ENCODE data around the gene SLC35F3.

The SLC35F3 gene

DNA sequence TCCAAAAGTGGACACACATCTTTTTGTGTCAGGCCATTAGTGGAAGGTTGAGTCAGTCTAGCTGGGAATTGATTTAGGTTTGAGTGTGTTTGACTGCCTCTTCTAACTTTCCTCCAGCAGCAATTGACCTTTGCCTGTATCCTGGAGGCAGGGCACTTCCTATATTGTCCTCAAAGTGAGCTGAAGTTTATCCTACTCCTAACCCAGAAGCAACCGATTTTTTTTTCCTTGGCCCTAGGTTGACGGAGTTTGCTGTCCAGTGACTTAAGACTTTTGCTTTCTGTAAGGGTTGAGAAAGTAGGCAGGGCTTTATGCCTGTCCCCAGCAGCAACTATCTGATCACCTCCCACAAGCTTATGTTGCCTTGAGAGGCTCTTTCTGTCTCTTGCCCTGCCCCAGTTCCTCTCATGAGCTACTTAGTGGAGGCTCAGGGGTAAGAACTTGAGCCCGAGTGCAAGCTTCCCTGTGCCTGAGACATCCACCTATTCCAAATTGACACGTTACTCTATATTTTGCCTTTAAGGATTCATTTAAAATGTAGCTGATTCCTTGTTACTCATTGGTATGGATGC, 30.9 kb downstream of the SLC35F3 start:
- TF ChIP-seq, protein P1, sequence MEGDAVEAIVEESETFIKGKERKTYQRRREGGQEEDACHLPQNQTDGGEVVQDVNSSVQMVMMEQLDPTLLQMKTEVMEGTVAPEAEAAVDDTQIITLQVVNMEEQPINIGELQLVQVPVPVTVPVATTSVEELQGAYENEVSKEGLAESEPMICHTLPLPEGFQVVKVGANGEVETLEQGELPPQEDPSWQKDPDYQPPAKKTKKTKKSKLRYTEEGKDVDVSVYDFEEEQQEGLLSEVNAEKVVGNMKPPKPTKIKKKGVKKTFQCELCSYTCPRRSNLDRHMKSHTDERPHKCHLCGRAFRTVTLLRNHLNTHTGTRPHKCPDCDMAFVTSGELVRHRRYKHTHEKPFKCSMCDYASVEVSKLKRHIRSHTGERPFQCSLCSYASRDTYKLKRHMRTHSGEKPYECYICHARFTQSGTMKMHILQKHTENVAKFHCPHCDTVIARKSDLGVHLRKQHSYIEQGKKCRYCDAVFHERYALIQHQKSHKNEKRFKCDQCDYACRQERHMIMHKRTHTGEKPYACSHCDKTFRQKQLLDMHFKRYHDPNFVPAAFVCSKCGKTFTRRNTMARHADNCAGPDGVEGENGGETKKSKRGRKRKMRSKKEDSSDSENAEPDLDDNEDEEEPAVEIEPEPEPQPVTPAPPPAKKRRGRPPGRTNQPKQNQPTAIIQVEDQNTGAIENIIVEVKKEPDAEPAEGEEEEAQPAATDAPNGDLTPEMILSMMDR (IDR thresholded peaks at IDR 0.05; ENCODE audit: low read depth, low read length, poor library complexity, severe bottlenecking): no peak
- no peak for TF ChIP-seq EZH2phosphoT487 (IDR thresholded peaks at IDR 0.05; ENCODE audit: borderline replicate concordance, low read length)
- H3K9me2 ChIP-seq (replicated peaks; ENCODE audit: control insufficient read depth, low read length): no peaks in the 10 kb centered on the region
- no peaks in the 10 kb centered on the region for H3K27me3 ChIP-seq (ENCODE audit: control insufficient read depth, low read length)

DNA sequence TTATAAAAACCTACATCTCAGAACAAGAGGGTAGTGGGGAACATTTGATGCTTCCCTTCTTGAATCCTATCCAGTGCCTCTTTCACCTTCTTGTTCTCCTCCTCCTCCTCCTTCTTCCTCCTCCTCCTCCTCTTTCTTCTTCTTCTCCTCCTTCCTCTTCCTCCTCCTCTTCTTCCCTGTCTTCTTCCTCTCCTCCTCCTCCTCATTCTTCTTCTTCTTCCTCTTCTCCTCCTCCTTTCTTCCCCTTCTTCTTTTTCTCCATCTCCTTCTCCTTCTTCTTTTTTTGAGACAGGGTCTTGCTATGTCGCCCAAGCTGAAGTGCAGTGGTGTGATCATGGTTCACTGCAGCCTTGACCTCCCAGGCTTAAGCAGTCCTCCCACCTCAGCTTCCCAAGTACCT, 31.9 kb downstream of the SLC35F3 start:
- Histone ChIP-seq H3K4me3 (ENCODE audit: low read length) (no peak overlapping the region), H3K27me3 (ENCODE audit: control insufficient read depth, low read length) (no peaks in the 10 kb centered on the region), H3F3A (ENCODE audit: control insufficient read depth, insufficient read depth) (no peaks in the 10 kb centered on the region), H4K20me1 (ENCODE audit: control insufficient read depth, insufficient read depth, low read depth, low read length) (no peaks in the 10 kb centered on the region), H3K4me1 (ENCODE audit: control insufficient read depth, low read length) (no peaks in the 10 kb centered on the region), H3K9me3 (ENCODE audit: control insufficient read depth, insufficient read depth, low read length) (no peaks in the 10 kb centered on the region), H3K36me3 (ENCODE audit: control insufficient read depth, low read length) (no peaks in the 10 kb centered on the region), H3K4me2 (ENCODE audit: low read length) (no peak overlapping the region), H3K27ac (ENCODE audit: low read depth, low read length) (no peak overlapping the region), H3K79me2 (ENCODE audit: control insufficient read depth, low read length) (no peaks in the 10 kb centered on the region), H3K9me2 (replicated peaks; ENCODE audit: control insufficient read depth, low read length) (no peaks in the 10 kb centered on the region)
- TF ChIP-seq EZH2phosphoT487 (IDR thresholded peaks at IDR 0.05; ENCODE audit: borderline replicate concordance, low read length): no peak
- TF ChIP-seq, protein P1 (IDR thresholded peaks at IDR 0.05; ENCODE audit: low read depth, low read length, poor library complexity, severe bottlenecking): no peak

More for the DNA sequence above, 30.9 kb downstream of the SLC35F3 start:
- Histone ChIP-seq H3K4me2 (ENCODE audit: low read length) (no peak overlapping the region), H3K27ac (ENCODE audit: low read depth, low read length) (no peak overlapping the region), H3K4me3 (ENCODE audit: low read length) (no peak overlapping the region), H3F3A (ENCODE audit: control insufficient read depth, insufficient read depth) (no peaks in the 10 kb centered on the region), H3K4me1 (ENCODE audit: control insufficient read depth, low read length) (no peaks in the 10 kb centered on the region), H3K79me2 (ENCODE audit: control insufficient read depth, low read length) (no peaks in the 10 kb centered on the region), H3K9me3 (ENCODE audit: control insufficient read depth, insufficient read depth, low read length) (no peaks in the 10 kb centered on the region), H4K20me1 (ENCODE audit: control insufficient read depth, insufficient read depth, low read depth, low read length) (no peaks in the 10 kb centered on the region), H3K36me3 (ENCODE audit: control insufficient read depth, low read length) (no peaks in the 10 kb centered on the region)

DNA sequence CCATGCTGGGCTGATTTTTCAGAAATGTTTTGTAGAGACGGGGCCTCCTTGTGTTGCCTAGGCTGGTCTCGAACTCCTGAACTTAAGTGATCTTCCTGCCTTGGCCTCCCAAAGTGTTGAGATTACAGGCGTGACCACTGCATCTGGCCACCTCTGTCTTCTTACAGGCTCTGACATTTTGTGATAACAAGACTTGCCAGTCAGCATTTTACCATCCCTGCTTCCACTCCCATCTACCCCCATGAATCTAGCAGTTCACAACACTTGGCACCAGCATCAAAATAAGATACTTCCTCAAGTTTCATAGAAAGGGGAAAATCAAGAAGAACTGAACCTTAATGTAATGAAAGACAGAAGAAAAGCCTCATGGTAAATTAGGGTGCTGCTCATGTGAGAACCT, 32.4 kb downstream of the SLC35F3 start:
- no peaks in the 10 kb centered on the region for H3K27me3 ChIP-seq (ENCODE audit: control insufficient read depth, low read length)
- no peaks in the 10 kb centered on the region for H3F3A ChIP-seq (ENCODE audit: control insufficient read depth, insufficient read depth)
- no peaks in the 10 kb centered on the region for H3K36me3 ChIP-seq (ENCODE audit: control insufficient read depth, low read length)
- no peaks in the 10 kb centered on the region for H3K9me2 ChIP-seq (replicated peaks; ENCODE audit: control insufficient read depth, low read length)
- H3K9me3 ChIP-seq (ENCODE audit: control insufficient read depth, insufficient read depth, low read length): no peaks in the 10 kb centered on the region
- no peaks in the 10 kb centered on the region for H4K20me1 ChIP-seq (ENCODE audit: control insufficient read depth, insufficient read depth, low read depth, low read length)
- no peaks in the 10 kb centered on the region for H3K4me1 ChIP-seq (ENCODE audit: control insufficient read depth, low read length)
- H3K27ac ChIP-seq (ENCODE audit: low read depth, low read length): no peak overlapping the region
- H3K79me2 ChIP-seq (ENCODE audit: control insufficient read depth, low read length): no peaks in the 10 kb centered on the region
- no peak overlapping the region for H3K4me2 ChIP-seq (ENCODE audit: low read length)
- H3K4me3 ChIP-seq (ENCODE audit: low read length): no peak overlapping the region
- TF ChIP-seq, protein P1 (IDR thresholded peaks at IDR 0.05; ENCODE audit: low read depth, low read length, poor library complexity, severe bottlenecking): no peak
- no peak for TF ChIP-seq EZH2phosphoT487 (IDR thresholded peaks at IDR 0.05; ENCODE audit: borderline replicate concordance, low read length)
